Omental fat pad (tissue), 4 donors: ENCODE results near the gene AHRR. TPM values are rescaled to one million over a fixed set of nuclear protein-coding genes. Genes with fewer than 3 reads are reported as not detected.

Experiments
- ATAC-seq: fragments of 150-250 bp; one replicate; pipeline ENCODE4 v1.9.1; 2016; ENCODE audit warnings: mild to moderate bottlenecking, moderate library complexity; ENCODE audit not compliant: low FRiP score
- DNase-seq: peaks from one replicate; pipeline ENCODE4 v3.0.0-alpha.2; 2019; ENCODE audit warnings: low spot score
- total RNA-seq, 4 donors: library from RNA; depleted of rRNA; stranded (reverse); fragments of >200 nt; gene quantifications; one replicate each; pipeline ENCODE4 v1.1.0, GENCODE V29; 2016
- TF ChIP-seq, protein P1 (sequence below), 3 donors: fragments of 450-650 bp; IDR thresholded peaks; one replicate each; pipeline ENCODE4 v1.5.1; 2016 to 2017; ENCODE audit warnings: antibody characterized with exemption in 3 of 3, mild to moderate bottlenecking in 3 of 3, moderate library complexity in 2 of 3

The AHRR gene
- total RNA-seq, 4 donors from 2014 or later, result 0.25 to 2.2 (median 1.6) TPM

DNA sequence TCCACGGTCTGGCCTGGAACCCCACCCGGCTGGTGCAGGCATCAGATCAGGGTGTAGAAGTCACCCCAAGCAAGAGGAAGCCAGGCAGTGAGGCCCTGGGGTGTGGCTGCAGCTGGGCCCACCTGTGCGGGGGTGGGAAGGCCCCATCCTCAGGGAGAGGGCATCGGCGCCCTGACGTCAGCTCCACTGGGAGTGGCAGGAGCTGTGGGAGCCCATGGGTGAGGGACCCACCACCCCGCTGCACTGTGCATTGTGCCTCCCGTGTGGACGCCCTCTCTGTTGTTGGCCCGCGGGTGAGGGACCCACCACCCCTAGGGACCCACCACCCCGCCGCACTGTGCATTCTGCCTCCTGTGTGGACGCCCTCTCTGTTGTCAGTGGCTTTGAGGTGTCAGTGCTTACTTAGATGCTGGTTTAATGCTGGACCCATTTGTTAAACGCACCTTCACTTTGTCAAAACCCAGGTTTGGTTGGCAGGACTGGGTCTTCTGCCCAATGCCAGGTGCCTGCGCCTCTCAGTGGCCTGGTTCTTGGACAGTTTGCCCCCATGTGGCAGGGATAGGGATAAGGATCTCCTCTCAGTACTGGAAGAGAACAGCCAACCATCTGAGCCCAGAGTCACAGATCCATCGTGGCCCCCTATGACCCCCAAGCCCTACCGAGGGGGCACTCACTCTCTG, 114.6 kb downstream of the AHRR start:
- ATAC-seq, result no peak
- TF ChIP-seq, protein P1, sequence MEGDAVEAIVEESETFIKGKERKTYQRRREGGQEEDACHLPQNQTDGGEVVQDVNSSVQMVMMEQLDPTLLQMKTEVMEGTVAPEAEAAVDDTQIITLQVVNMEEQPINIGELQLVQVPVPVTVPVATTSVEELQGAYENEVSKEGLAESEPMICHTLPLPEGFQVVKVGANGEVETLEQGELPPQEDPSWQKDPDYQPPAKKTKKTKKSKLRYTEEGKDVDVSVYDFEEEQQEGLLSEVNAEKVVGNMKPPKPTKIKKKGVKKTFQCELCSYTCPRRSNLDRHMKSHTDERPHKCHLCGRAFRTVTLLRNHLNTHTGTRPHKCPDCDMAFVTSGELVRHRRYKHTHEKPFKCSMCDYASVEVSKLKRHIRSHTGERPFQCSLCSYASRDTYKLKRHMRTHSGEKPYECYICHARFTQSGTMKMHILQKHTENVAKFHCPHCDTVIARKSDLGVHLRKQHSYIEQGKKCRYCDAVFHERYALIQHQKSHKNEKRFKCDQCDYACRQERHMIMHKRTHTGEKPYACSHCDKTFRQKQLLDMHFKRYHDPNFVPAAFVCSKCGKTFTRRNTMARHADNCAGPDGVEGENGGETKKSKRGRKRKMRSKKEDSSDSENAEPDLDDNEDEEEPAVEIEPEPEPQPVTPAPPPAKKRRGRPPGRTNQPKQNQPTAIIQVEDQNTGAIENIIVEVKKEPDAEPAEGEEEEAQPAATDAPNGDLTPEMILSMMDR (IDR thresholded peaks at IDR 0.05), result no peak
- DNase-seq, result no peak

DNA sequence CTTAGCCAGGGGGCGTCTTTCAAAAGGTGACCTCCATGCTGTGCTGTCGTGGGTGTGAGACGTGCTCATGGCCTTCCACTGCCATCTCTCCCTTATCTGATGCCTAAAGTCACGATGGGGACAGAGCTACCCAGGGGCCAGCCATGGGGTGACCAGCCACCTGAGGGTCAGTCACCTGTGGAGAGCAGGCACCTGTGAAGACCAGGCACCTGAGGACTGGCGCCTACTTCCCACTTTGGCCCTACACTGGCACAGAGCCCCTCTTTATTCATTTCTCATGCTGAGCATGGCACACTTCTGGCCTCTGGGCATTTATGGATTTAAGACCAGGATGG, 115.1 kb downstream of the AHRR start:
- TF ChIP-seq, protein P1 (IDR thresholded peaks at IDR 0.05), result no peak
- ATAC-seq, result no peak
- DNase-seq, result no peak

DNA sequence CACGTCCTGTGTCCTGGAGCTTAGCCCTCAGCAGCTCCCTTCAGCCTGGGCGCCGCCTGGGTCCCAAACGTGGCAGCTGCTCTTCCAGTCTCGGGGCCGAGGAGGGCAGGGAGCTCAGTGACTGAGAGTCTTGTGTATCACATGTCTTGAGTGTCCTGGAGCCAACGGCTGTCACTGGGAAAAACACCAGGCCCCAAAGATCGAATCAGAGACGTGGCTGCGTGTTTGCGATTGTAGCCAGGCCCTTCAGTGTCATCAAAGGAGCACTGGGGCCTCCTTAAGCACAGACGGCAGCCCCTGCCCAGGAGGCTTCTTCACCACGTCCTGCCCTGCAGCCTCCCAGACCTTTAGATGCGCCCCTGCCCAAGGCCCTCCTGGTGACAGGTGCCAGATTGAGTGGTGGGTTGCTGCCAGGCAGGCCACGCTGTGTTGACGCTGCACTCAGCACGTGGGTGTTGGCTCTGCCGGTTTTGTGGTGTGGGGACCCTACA, 115.8 kb downstream of the AHRR start:
- ATAC-seq, result no peak
- no peak for DNase-seq

DNA sequence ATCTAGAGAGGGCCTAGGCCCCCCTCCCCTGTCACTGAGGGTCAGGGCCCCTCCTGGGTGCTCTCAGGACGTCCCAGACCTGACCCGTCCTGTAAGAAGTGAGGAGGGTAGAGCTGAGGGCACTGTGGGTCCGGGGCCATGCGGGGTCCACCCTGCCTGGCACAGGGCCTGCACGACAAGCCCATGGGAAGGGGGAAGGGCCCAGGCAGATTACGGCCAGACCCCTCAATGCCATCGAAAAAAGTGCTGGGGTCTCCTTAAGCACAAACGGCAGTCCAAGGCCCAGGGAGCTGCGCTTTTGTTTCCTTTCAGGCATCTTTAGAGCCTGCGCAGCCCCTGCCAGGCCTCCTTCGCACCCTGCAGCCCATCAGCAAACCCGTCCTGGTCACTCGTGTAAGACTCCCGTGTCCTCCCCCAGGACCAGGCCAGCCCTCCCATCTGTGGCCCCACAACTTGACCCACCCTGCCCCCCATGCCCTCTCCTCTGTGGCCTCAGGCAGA, 117.0 kb downstream of the AHRR start:
- TF ChIP-seq, protein P1 (IDR thresholded peaks at IDR 0.05), result no peak
- DNase-seq (no peak), ATAC-seq (no peak)

More for the DNA sequence above, 115.8 kb downstream of the AHRR start:
- TF ChIP-seq, protein P1 (IDR thresholded peaks at IDR 0.05), result no peak

DNA sequence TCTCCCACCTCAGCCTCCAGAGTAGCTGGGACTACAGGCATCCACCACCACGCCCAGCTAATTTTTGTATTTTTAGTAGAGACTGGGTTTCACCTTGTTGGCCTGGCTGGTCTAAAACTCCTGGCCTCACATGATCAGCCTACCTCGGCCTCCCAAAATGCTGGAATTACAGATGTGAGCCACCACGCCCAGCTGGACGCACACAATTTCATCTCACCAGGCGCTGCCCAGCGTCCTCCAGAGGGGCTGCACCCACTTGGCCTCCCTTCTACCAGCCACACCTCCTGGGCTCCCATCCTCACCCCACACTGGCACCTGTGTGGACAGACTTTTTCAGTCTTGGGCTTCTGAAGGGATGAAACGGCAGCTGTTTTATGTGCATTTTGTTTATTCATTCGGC, 117.7 kb downstream of the AHRR start:
- ATAC-seq (no peak), DNase-seq (no peak)
- TF ChIP-seq, protein P1 (IDR thresholded peaks at IDR 0.05), result no peak

DNA sequence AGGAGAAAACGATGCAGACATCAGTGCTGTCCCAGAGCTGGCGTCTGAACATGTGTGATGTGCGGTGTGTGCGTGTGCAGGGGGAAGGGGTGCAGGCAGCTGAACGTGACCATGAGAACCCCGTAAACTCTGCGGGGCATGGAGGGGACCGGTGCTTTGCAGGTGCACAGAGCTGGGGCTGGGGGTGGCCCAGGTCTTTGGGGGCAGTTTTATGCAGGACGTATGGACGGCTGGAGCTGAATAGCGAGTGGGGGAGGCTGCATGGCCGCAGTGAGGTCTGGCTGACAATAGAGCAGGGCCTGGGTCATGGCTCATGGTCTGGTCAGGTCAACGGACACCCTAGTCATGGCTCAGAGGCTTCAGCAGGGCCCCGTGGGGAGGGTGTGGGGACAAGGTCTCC, 118.1 kb downstream of the AHRR start:
- DNase-seq, result no peak
- no peak for ATAC-seq
- TF ChIP-seq, protein P1 (IDR thresholded peaks at IDR 0.05), result no peak
